ENCODE results near the gene CIAO1. TPM values are rescaled to one million over a fixed set of nuclear protein-coding genes. Genes with fewer than 3 reads are reported as not detected.
"Not testable (repeated sequence)": the region's sequence is repeated elsewhere in the genome, so short reads cannot be mapped to it uniquely, and the experiment has no call there.

Gene CIAO1
- total RNA-seq, 2 donors from 2014 or later: 70.8 to 72.6 TPM

- Mint-ChIP-seq H3K27ac (peak overlapping the region; percentile 86), H3K36me3 (ENCODE audit: insufficient read depth in 2 of 2) (peaks cover 2 to 13% of the 10 kb centered on the region in 2 donors), H3K27me3 (ENCODE audit: low read depth) (no peaks in the 10 kb centered on the region), H3K4me1 (ENCODE audit: low read depth) (peaks cover 69% of the 10 kb centered on the region), H3K9me3 (no peaks in the 10 kb centered on the region), H3K4me3 (peak overlapping the region; percentile 34 to 61)
- DNase-seq (no peak), ATAC-seq (replicated peaks in 1 of 2) (no peak)
Observed at GRCh38 chr2:96256611-96257113, 9.4 kb upstream of the CIAO1 start.

GRCh38 chr2:96257744-96258143 lies 8.3 kb upstream of the CIAO1 start:
- not testable (repeated sequence) for H3K27ac Mint-ChIP-seq; ATAC-seq (replicated peaks in 1 of 2); H3K9me3 Mint-ChIP-seq; DNase-seq; H3K27me3 Mint-ChIP-seq (ENCODE audit: low read depth); H3K4me3 Mint-ChIP-seq
- Mint-ChIP-seq H3K36me3 (ENCODE audit: insufficient read depth in 2 of 2) (peaks cover 2 to 14% of the 10 kb centered on the region in 2 donors), H3K4me1 (ENCODE audit: low read depth) (peaks cover 72% of the 10 kb centered on the region)

GRCh38 chr2:96258166-96259022 lies 7.6 kb upstream of the CIAO1 start:
- Mint-ChIP-seq H3K36me3 (ENCODE audit: insufficient read depth in 2 of 2) (peaks cover 1 to 15% of the 10 kb centered on the region in 2 donors), H3K9me3 (no peaks in the 10 kb centered on the region), H3K4me3 (no peak overlapping the region), H3K4me1 (ENCODE audit: low read depth) (peaks cover 79% of the 10 kb centered on the region), H3K27ac (no peak overlapping the region), H3K27me3 (ENCODE audit: low read depth) (no peaks in the 10 kb centered on the region)
- no peak for DNase-seq
- no peak for ATAC-seq (replicated peaks in 1 of 2)

- H3K36me3 Mint-ChIP-seq (ENCODE audit: insufficient read depth in 2 of 2): peaks cover 0 to 15% of the 10 kb centered on the region in 2 donors
- DNase-seq: no peak
- peak overlapping the region; percentile 76 for H3K27ac Mint-ChIP-seq
- ATAC-seq (replicated peaks in 1 of 2): no peak
- no peaks in the 10 kb centered on the region for H3K27me3 Mint-ChIP-seq (ENCODE audit: low read depth)
- H3K4me1 Mint-ChIP-seq (ENCODE audit: low read depth): peaks cover 90% of the 10 kb centered on the region
- no peak overlapping the region for H3K4me3 Mint-ChIP-seq
- H3K9me3 Mint-ChIP-seq: no peaks in the 10 kb centered on the region
Observed at GRCh38 chr2:96259497-96259921, 6.5 kb upstream of the CIAO1 start.

- ATAC-seq (replicated peaks in 1 of 2) (peak; percentile 56), DNase-seq (peak; percentile 33 to 41)
- Mint-ChIP-seq H3K36me3 (ENCODE audit: insufficient read depth in 2 of 2) (peaks cover 0 to 12% of the 10 kb centered on the region in 2 donors), H3K4me3 (peak overlapping the region; percentile 4 to 54), H3K9me3 (no peaks in the 10 kb centered on the region), H3K4me1 (ENCODE audit: low read depth) (peaks cover 88% of the 10 kb centered on the region), H3K27ac (peak overlapping the region; percentile 76), H3K27me3 (ENCODE audit: low read depth) (no peaks in the 10 kb centered on the region)
Observed at GRCh38 chr2:96260387-96261260, 5.4 kb upstream of the CIAO1 start.

- Mint-ChIP-seq H3K9me3 (no peaks in the 10 kb centered on the region), H3K27ac (no peak overlapping the region), H3K36me3 (ENCODE audit: insufficient read depth in 2 of 2) (peaks cover 1 to 11% of the 10 kb centered on the region in 2 donors), H3K27me3 (ENCODE audit: low read depth) (no peaks in the 10 kb centered on the region), H3K4me1 (ENCODE audit: low read depth) (peaks cover 83% of the 10 kb centered on the region), H3K4me3 (no peak overlapping the region)
- DNase-seq (no peak), ATAC-seq (replicated peaks in 1 of 2) (no peak)
Observed at GRCh38 chr2:96261328-96262003, 4.6 kb upstream of the CIAO1 start.

GRCh38 chr2:96262306-96262705 lies 3.7 kb upstream of the CIAO1 start:
- no peak for ATAC-seq (replicated peaks in 1 of 2)
- H3K4me1 Mint-ChIP-seq (ENCODE audit: low read depth): peaks cover 84% of the 10 kb centered on the region
- H3K4me3 Mint-ChIP-seq: no peak overlapping the region
- no peak for DNase-seq
- H3K36me3 Mint-ChIP-seq (ENCODE audit: insufficient read depth in 2 of 2): peaks cover 2 to 11% of the 10 kb centered on the region in 2 donors
- H3K27ac Mint-ChIP-seq: peak overlapping the region; percentile 48
- H3K27me3 Mint-ChIP-seq (ENCODE audit: low read depth): no peaks in the 10 kb centered on the region
- no peaks in the 10 kb centered on the region for H3K9me3 Mint-ChIP-seq

GRCh38 chr2:96264086-96264485 lies 1.9 kb upstream of the CIAO1 start:
- H3K27ac Mint-ChIP-seq: no peak overlapping the region
- ATAC-seq (replicated peaks in 1 of 2) (no peak), DNase-seq (no peak)
- H3K4me1 Mint-ChIP-seq (ENCODE audit: low read depth): peaks cover 82% of the 10 kb centered on the region
- peaks cover 9 to 25% of the 10 kb centered on the region in 2 donors for H3K36me3 Mint-ChIP-seq (ENCODE audit: insufficient read depth in 2 of 2)
- H3K9me3 Mint-ChIP-seq: no peaks in the 10 kb centered on the region
- H3K4me3 Mint-ChIP-seq: peak overlapping the region; percentile 94 to 99
- H3K27me3 Mint-ChIP-seq (ENCODE audit: low read depth): no peaks in the 10 kb centered on the region

- Mint-ChIP-seq H3K27ac (peak overlapping the region; percentile 74), H3K4me1 (ENCODE audit: low read depth) (peaks cover 75% of the 10 kb centered on the region), H3K36me3 (ENCODE audit: insufficient read depth in 2 of 2) (peaks cover 9 to 25% of the 10 kb centered on the region in 2 donors), H3K9me3 (no peaks in the 10 kb centered on the region), H3K4me3 (peak overlapping the region; percentile 94 to 99), H3K27me3 (ENCODE audit: low read depth) (no peaks in the 10 kb centered on the region)
- ATAC-seq (replicated peaks in 1 of 2): peak in 1 of 2 donors; percentile 0
- DNase-seq: peak; percentile 36 to 53
Observed at GRCh38 chr2:96264656-96265348, 1.2 kb upstream of the CIAO1 start.

GRCh38 chr2:96265349-96265839 lies 631 bp upstream of the CIAO1 start:
- peaks cover 9 to 25% of the 10 kb centered on the region in 2 donors for H3K36me3 Mint-ChIP-seq (ENCODE audit: insufficient read depth in 2 of 2)
- H3K4me1 Mint-ChIP-seq (ENCODE audit: low read depth): peaks cover 69% of the 10 kb centered on the region
- H3K9me3 Mint-ChIP-seq: no peaks in the 10 kb centered on the region
- ATAC-seq (replicated peaks in 1 of 2) (peak; percentile 11 to 14), DNase-seq (peak in 1 of 2 donors; percentile 52)
- H3K27ac Mint-ChIP-seq: no peak overlapping the region
- H3K27me3 Mint-ChIP-seq (ENCODE audit: low read depth): no peaks in the 10 kb centered on the region
- H3K4me3 Mint-ChIP-seq: peak overlapping the region; percentile 94 to 99

- Mint-ChIP-seq H3K27me3 (ENCODE audit: low read depth) (no peaks in the 10 kb centered on the region), H3K9me3 (no peaks in the 10 kb centered on the region), H3K27ac (peak overlapping the region; percentile 74), H3K36me3 (ENCODE audit: insufficient read depth in 2 of 2) (peaks cover 9 to 27% of the 10 kb centered on the region in 2 donors), H3K4me3 (peak overlapping the region; percentile 94 to 99), H3K4me1 (ENCODE audit: low read depth) (peaks cover 52% of the 10 kb centered on the region)
- peak; percentile 36 to 49 for ATAC-seq (replicated peaks in 1 of 2)
- peak; percentile 66 to 71 for DNase-seq
Observed at GRCh38 chr2:96267159-96267971, 1.3 kb downstream of the CIAO1 start.

All from activated T-cell treated with anti-CD3 and anti-CD28 coated beads, Interleukin-2, amount 50 U/mL, for 72 hours (primary cell).